LHCN-M2 (cell line): ENCODE results near the gene CIART. TPM values are rescaled to one million over a fixed set of nuclear protein-coding genes. Genes with fewer than 3 reads are reported as not detected.
"Not testable (repeated sequence)": the region's sequence is repeated elsewhere in the genome, so short reads cannot be mapped to it uniquely, and the experiment has no call there.

Experiments
- DNase-seq: peaks from one replicate; pipeline ENCODE4 v3.0.0-alpha.2; 2012; ENCODE audit warnings: low read depth
- total RNA-seq: library from RNA; depleted of rRNA; stranded (reverse); fragments of >200 nt; gene quantifications from 2 replicates; pipeline ENCODE4 v1.2.3, GENCODE V29; 2014

CIART gene
- total RNA-seq, 1 experiment from 2014 or later: 5.1 TPM

DNA sequence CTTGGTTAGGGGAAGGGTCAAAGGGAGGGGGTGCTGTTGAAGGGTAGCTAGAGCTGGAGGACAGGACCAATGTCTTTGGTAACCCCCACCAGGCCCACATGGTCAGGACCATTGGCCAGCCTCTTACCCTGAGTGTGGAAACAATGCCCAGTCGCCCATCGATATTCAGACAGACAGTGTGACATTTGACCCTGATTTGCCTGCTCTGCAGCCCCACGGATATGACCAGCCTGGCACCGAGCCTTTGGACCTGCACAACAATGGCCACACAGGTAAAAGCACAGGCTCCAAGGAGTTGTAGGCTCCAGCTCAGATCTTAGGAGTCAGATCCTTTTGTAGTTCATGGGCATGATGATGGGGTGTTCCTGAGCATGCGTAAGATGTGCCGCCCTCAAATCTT, 21.0 kb upstream of the CIART start:
- no peak for DNase-seq

DNA sequence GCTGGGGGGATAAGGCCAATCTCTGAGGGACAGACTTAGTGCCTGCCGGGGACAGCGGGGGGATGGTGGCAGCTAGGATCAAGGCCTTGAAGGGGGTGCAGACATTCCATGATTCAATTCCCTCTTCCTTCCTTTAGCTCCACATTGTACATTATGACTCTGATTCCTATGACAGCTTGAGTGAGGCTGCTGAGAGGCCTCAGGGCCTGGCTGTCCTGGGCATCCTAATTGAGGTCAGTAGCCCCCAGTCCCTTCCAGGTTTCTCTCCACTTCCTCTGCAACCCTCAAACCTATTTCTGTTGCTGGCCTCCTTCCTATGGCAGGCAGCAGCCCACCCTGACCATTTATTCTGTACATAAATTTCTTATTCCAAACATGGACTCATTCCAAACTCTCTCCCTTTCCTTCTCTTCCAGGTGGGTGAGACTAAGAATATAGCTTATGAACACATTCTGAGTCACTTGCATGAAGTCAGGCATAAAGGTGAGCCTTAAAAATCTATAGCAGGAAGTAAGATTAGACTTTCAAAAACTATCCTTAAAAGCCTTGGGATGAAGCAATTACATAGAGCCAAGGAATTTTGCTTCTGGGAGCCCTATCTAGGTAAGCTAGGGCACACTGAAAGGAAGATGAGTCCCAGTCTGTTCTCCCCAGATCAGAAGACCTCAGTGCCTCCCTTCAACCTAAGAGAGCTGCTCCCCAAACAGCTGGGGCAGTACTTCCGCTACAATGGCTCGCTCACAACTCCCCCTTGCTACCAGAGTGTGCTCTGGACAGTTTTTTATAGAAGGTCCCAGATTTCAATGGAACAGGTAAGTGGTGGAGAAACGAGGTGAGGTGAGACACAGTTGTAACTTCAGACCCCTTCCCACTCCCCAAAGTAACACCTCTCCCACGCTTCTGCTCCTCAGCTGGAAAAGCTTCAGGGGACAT, 19.7 kb upstream of the CIART start:
- no peak for DNase-seq

DNA sequence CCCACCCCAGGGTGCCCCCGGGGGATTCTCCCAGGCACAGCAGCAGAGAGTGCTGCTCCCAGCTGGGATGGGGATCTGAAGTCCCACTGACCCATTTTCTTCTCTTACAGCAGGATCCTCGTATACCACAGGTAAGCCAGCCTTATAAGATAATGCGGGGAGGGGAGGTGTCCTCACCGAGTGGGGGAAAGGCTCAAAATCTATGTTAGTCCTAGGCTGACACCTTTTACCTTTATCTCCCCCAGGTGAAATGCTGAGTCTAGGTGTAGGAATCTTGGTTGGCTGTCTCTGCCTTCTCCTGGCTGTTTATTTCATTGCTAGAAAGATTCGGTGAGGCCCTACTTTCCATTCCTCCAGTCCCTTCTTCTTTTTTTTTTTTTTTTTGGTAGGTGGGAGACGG, 18.8 kb upstream of the CIART start:
- DNase-seq: no peak

DNA sequence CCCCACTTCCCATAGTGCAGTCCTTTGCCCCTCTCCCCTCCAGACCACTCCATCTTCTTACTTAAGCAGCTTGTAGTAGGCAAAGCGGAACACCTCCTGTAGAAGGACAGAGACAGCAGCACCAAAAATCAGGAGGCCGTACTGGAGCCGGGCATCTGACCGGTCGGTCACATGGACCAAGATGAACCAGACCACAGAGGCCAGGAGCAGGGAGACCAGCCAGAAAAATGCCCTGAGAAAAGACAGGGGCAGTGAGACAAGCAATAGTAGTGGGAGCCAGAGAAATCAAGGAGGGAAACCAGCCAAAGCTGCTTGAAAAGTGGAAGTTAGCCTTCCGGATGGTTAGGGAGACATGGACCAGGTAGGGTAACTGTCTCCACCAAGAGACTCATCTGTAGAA, 14.5 kb upstream of the CIART start:
- no peak for DNase-seq

DNA sequence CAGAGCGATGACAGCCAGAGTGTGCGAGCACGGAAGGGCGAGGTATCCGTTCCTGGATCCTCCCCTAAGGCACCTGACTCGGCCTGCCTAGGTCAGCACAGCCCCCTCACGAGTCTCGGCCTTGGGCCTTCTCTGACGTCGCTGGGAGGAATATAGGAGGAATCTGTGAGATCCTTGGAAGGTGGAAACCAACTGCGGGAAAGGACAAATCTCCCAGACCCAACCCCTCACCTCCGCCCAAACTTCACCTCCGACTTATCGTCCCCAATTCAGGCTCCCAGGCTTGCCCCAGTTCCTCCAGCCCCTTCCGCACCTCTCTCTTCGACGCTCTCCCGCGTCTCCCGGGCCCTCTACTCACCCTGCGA, 14.0 kb upstream of the CIART start:
- DNase-seq: no peak

DNA sequence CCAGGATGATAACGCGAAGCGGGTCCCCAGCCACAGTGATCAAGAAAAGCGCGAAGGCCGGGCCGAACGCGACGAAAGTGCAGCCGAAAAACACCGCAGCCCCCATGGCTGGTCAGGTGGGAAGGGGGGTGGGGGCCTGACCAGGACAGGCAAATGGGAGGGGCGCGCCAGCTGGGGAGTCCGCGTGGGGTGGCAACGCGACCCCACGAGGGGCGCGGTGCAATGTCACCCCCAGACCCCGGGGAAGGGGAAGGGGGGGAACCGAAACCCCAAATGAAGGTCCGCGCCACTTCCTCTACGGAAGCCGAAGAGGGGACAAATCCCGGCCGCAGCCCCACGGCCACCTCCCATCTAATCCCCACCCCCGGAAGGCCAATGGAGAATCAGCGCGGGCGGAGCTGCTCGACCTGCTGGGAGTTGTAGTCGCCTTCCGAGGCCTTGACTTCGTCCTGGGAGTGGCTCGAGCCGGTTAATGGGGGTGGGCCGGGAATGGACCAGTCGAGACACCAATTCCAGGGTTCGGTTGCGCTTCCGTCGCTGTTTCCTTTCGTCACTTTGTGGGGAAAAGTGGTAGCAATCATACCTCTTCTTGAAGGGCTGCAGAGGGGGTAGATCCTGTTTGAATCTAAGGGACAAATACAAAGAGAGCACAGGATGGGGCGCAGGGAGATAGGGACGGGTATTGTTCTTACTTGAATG, 13.5 kb upstream of the CIART start, which contains the start of gene APH1A:
APH1A (minus strand) TSS at position 312 of the 699 bp plus-strand sequence; CDS start at position 106, 206 bp downstream.
- DNase-seq: peak; percentile 97

DNA sequence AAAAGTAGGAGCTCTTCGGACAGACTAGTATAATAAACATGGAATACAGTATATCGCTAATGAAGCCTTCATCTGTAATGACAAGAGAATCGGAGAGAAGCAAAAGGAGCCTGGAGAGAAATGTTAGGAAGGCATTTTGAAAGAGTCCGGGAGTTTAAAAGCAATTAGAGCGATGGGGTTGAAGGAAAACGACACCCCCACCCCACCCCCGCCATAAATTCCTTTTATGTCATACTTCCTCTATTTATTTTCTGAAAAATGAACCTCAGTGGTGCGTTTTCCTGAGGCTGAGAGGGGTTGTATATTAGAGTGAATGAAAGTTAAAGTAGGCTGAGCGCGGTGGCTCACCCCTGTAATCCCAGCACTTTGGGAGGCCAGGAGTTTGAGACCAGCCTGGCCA, 12.9 kb upstream of the CIART start:
- DNase-seq: no peak

DNA sequence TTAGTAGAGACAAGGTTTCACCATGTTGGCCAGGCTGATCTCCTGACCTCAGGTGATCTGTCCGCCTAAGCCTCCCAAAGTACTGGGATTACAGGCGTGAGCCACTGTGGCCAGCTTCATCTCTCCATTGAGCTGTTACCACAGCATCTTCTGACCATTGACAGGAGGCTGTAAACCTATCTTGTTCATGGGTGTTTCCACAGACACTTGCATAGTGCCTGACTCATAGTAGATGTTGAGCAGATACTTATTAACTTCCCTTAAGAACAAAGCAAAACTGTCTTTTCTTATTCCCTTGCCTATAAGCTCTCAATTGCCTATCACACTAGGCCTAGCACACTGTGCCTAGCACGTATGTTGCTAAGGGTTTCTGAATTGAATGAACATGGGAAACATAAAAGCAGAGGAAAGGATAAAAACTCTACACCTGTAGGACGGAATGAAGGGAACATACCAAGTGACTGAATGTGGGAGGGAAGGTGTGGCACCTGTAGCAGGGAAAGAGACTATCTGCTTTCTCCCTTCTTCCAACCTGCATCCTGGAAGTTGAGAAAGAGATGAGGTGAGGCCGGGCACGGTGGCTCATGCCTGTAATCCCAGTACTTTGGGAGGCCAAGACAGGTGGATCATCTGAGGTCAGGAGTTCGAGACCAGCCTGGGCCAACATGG, 10.9 kb upstream of the CIART start:
- DNase-seq: no peak

DNA sequence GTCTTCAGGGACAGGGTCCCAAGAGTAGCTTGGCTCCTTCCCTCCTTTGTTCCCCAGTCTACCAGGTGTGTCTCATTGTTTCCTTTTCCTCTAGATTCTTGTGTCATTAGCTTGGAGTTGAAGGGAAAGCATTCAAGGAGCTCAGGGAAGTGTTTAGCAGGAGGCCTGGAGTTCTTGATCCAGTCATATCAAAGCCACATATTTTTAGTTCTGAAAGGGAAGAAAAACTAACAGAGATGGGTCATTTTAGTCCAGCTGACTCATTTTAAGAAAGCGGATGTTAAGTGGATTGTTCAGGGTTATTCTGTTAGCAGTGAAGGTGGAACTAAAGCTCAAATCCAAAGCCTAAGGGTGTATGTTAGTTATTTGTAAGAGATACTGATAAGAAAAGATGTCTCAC, 9.0 kb upstream of the CIART start:
- DNase-seq: no peak

DNA sequence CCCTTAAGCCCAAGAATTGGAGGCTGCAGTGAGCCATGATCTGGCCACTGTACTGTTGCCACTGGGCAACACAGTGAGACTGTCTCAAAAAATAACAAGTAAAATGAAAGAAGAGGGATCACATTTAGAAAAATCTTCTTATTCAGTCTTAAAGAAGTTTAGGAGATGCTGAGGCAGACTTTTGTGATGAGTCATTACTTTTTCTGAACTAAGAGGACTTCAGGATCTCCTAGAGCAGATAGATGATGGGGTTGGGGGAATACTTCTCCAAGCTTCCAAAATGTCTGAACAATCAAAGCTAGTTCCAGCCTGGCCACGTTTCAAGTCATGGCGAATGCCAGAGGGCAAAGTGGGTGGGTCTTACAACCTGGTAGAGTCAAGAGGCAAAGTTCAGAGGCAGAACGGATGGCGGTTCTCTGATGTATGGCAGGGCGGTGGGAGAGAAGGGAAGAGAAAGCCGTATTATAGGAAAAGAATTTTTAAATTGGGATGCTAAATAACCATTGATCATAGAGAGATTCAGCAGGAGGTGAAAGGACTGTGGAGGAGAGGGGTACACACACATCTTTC, 2.1 kb upstream of the CIART start:
- no peak for DNase-seq

DNA sequence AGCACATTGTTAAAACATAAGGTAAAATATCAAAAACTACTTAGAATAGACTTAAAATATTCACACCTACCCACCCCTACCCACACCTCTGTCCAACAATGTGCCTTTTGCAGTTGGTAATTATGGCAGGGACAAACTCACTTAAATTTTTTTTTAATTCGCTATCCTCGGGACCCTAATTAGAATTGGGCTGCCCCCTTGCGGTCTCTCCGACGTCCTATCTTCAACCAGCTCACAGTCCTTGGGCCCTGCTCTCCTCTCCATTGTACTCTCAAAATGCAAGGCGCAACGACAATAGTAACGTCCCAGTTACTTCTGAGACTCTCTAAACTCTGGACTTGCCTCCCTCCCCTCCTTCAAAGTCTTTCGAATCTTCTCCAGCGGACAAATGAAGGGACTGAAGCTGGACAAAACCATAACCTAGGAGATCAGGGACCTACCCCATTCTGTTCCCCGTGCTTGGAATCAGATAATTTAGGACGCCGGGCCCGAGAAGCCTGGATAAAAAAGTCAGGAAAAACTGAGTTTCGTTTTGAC, 1.1 kb upstream of the CIART start:
- DNase-seq: peak; percentile 72

DNA sequence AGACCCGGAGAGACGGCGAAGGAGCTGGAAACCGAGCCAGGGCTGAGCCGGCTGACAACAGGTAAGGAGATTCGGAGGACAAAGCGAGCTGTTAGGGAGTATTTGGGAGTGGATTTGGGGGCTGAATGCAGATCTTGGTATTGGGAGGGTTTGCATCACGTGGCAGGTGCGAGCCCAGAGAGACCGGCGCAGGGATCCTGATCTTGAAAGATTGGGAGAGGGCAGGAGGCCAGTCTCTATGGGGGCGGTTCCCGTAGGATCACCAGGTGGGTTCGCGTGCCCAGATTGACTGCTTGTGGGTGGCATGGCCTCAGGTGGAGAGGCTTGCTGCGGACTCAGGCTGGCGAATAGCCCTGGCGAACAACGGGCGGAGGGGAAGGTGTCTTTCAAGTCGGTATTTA, 204 bp downstream of the CIART start:
- no peak for DNase-seq

DNA sequence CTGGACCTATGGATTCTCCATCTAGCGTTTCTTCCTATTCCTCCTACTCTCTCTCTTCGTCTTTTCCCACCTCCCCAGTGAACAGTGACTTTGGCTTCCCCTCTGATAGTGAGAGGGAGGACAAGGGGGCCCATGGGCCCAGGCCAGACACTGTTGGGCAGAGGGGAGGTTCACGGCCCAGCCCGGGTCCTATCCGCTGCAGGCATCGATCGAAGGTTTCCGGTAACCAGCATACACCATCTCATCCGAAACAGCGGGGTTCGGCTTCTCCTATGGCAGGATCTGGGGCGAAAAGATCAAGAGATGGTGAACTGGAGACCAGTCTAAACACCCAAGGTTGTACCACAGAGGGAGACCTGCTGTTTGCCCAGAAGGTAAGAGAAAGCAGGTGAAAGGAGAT, 906 bp downstream of the CIART start:
- DNase-seq: no peak

DNA sequence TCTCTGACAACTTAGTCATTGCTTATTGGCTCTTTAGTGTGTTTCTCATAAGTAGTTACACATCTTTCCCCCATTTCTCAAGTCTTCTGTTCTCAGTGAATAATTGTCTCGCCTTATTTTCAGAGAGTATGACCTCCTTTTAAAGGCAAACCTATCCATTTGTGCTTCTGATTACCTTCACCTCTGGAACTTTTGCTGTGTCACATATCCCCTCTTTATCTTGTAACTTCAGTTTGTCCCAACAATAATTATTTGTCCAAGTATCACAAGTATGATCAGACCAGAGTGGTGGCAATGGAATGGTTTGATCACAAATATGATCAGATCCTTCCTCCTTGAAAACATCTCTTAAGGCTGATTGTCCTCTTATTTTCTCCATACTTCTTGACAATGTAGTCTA, 6.0 kb downstream of the CIART start:
- DNase-seq: no peak

DNA sequence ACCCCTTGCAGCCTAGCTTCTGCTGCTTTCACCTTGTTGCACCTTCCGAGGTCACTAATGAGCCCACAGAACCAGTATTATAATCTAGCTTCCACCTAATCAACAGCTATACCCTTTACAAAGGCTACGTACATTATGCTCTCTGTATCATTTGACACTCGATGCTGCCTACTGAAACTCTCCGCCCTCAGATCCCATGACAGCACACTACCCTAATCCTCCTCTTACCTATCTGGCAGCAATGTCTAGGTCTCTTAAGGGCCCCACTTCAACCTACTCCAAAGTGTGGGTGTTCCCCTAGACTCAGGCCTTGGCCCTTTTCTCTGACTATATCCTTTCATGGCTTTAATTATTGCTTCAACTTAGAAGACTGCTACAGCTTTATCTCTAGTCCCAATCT, 6.5 kb downstream of the CIART start:
- DNase-seq: no peak

DNA sequence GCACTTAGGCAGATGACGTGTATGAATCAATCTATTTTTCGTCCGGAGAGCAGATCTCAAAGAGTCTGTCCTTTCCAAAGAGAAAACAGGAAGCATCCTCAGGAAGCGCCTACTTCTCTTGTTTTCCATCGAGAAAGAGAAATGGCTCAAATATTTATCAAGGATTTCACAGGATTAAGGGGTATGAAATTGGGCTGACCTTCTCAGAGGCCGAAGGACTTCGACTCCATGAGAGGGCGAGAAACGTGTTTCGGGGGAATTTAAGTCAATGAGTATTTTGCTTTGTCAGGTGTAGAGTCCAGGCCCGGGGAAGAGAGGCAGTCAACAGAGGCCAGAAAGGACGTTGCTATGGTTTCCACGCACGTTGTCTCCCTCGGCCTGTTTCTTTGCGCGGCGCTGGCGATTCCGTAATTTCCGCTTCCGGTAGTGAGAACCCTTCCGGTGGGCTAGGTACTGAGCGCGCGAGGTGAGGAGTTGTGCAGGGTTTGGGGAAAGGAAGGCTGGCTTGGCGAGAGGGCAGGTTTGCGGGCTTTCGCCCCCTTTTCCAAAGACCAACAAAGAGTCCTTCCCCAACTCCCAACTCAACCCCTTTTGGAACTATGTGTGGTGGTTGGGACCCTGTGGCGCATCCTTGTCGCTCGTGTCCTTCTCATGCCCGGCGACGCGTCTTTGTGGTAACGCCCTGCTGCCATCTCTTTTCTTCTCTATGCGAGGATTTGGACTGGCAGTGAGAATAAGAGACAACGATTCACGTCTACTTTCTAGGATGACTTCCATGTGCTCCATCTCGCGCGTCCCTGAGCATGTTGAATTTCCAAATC, 11.3 kb downstream of the CIART start, which contains the start of gene MRPS21:
MRPS21 (plus strand) TSS at position 429 of the 821 bp plus-strand sequence. CDS start 506 bp downstream, outside the sequence.
- DNase-seq: peak; percentile 90

DNA sequence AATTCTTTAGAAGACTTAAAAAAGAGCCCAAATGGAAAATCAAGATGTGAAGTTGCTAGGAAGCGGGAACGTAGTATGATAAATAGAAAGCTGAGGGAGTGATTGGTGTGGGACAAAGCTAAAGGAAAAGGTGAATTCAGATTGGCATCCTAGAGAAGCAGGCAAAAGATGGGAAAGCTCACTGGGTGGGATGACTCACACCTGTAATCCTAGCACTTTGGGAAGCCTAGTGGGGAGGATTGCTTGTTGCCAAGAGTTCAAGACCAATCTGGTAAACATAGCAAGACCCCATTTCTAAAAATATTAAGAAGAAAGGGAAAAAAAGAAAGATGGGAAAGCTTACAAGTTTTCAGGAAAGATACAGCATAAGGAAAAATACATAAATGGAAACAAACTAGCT, 13.1 kb downstream of the CIART start:
- DNase-seq: peak; percentile 17

DNA sequence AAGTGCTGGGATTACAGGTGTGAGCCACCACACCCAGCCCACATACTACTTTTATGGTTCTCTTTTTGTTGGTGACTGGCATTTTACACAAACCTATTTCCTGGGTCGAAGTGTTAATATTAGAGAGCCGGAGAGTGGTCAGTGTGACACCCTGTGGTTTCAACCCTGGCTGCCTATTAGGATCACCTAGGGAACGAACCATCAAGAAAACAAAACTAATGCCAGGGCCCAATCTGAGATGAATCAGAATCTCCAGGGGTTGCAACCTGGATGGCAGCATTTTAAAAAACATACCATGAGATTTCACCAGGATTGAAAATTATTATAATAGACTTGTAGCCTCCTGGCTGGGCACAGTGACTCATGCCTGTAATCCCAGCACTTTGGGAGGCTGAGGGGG, 17.4 kb downstream of the CIART start:
- DNase-seq: no peak

DNA sequence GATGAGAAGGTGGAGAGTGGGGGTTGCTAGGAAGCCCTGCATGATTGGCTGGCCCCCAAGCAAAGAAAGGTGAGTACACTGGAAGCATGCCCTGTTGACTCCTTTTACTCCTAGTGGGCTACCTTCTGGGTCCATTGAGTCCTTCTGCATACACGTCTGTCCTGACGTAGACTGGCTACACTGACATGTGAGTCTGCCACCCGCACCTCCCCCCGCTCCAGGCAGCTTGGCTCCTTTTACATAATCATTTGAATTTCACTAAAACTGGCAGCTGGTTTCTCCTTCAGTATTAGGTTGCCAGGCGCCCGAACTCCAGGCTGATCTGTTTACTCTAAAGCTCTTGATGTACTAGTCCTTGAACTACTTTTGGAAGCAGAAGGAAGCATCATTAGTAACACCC, 20.0 kb downstream of the CIART start:
- DNase-seq: no peak

DNA sequence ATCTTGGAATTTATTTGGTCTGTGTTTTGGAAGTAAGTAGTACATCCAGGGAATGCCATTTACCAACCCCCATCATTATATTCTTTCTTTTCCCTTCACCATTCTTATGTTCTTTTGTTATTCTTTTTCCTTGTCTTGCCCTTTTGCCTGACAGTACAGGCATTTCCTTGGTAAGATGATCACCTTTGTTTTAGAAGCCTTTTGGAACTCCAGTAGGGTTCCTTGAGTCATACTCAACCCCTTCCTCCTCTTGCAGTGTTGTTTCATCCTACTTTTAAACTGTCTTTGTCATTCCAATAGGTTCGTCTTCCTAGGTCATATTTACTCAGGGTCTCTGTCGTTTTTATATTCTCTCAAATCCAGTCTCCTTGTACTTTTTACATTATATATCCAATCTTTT, 20.5 kb downstream of the CIART start:
- DNase-seq: no peak

DNA sequence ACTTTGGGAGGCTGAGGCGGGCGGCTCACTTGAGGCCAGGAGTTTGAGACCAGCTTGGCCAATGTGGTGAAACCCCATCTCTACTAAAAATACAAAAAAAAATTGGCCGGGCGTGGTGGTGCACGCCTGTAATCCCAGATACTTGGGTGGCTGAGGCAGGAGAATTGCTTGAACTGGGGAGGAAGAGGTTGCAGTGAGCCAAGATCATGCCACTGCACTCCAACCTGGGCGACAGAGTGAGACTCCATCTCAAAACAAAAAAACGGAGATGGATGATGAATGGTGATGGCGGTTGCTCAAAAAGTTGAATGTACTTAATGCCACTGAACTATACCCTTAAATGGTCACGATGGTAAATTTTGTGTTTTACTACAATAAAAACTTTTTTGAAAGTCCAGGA, 26.2 kb downstream of the CIART start:
- not testable (repeated sequence) for DNase-seq
